ENCODE data around the gene KCNJ6. TPM values are rescaled to one million over a fixed set of nuclear protein-coding genes. Genes with fewer than 3 reads are reported as not detected.

The KCNJ6 gene
- total and polyA plus RNA-seq, 9 of the 15 experiments (the other 6 are each of a cell fraction or from before 2014, with no cell fraction given), result 0.06 to 0.21 (median 0.13) TPM; not detected in 1

DNA sequence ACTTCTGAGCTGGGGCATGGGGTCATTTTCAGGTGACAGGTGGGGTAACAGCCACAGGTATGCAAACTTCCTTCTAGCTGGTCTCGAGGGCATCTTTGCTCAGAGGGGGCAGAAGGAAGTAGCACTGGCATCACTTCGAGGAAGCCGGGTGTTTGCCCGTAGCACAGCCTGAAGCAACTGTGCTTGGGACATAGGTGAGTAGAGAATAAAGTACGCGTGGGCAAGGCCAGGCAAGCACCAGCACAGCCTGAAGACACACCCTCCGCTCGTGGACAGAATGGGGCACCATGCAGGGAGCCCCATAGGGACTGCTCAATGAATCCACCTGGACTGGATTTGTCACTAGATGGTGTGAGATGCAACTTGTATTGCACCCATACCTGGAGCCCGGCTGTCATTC, 167.1 kb downstream of the KCNJ6 start:
- in situ Hi-C loops (cut with MboI), result no loop called here

More for the DNA sequence above, 167.1 kb downstream of the KCNJ6 start:
- Histone ChIP-seq H3K9me1 (ENCODE audit: control insufficient read depth, insufficient read depth, low read length) (no peaks in the 10 kb centered on the region), H3K4me3 (no peak overlapping the region), H3K27ac (ENCODE audit: extremely low read depth, low read depth, low read length) (no peak overlapping the region), H3K4me2 (ENCODE audit: insufficient read depth, low read length) (no peak overlapping the region), H3K27me3 (ENCODE audit: control insufficient read depth in 2 of 2, insufficient read depth in 2 of 2, low read length in 2 of 2) (peaks cover 20 to 37% of the 10 kb centered on the region in 2 experiments; a peak in 4 of 5 replicates), H3K79me2 (ENCODE audit: control insufficient read depth, insufficient read depth, low read length) (no peaks in the 10 kb centered on the region), H3K9me3 (replicated peaks; ENCODE audit: control insufficient read depth, insufficient read depth, low read depth, low read length) (no peaks in the 10 kb centered on the region), H3K9ac (ENCODE audit: insufficient read depth in 1 of 2, low read depth in 2 of 2, low read length in 2 of 2) (no peak overlapping the region), H4K20me1 (replicated peaks; ENCODE audit: control insufficient read depth, insufficient read depth, low read length) (no peaks in the 10 kb centered on the region), H3K36me3 (ENCODE audit: control insufficient read depth, insufficient read depth, low read length) (no peaks in the 10 kb centered on the region), H3K4me1 (replicated peaks in 1 of 2; ENCODE audit: control insufficient read depth in 2 of 2, insufficient read depth in 2 of 2, low read length in 2 of 2) (no peaks in the 10 kb centered on the region), H2AFZ (ENCODE audit: low read depth, low read length) (no peak overlapping the region)
- ATAC-seq (no peak), DNase-seq (ENCODE audit: extremely low read depth in 1 of 4, low spot score in 3 of 4) (no peak), FAIRE-seq (no peak)
- under 1% methylated on average over 9 of the region's 9 CpGs for WGBS (ENCODE audit: insufficient coverage, low coverage, missing lambda C conversion rate)
- POLR2A ChIA-PET, result interaction anchor here (1.0 to 1.5 kb wide), 2 partner anchors 10 kb away, joined by 3 to 7 read pairs; no protein-coding TSS in a partner anchor
- TF ChIP-seq ETV1 (tag; conservative IDR thresholded peaks at IDR 0.05; ENCODE audit: low read depth) (no peak), SOX6 (IDR thresholded peaks at IDR 0.05) (no peak), HDAC1 (IDR thresholded peaks at IDR 0.05) (no peak), ZNF316 (IDR thresholded peaks at IDR 0.05) (no peak), YBX1 (IDR thresholded peaks at IDR 0.05) (no peak), THRAP3 (IDR thresholded peaks at IDR 0.05; ENCODE audit: borderline replicate concordance) (no peak), NR2F6 (CRISPR knock-in tag; IDR thresholded peaks at IDR 0.05) (no peak), POLR2H (tag; IDR thresholded peaks at IDR 0.05; ENCODE audit: low read depth) (no peak), MBD2 (IDR thresholded peaks at IDR 0.05; ENCODE audit: borderline replicate concordance, low read depth) (no peak), ELF1 (tag; IDR thresholded peaks at IDR 0.05) (no peak), ZNF384 (IDR thresholded peaks at IDR 0.05; ENCODE audit: low read depth, low read length) (no peak), NFATC3 (IDR thresholded peaks at IDR 0.05) (no peak), PHF20 (IDR thresholded peaks at IDR 0.05; ENCODE audit: partially characterized antibody) (no peak), NFXL1 (CRISPR knock-in tag; IDR thresholded peaks at IDR 0.05) (no peak)
- TF ChIP-seq, protein P1, sequence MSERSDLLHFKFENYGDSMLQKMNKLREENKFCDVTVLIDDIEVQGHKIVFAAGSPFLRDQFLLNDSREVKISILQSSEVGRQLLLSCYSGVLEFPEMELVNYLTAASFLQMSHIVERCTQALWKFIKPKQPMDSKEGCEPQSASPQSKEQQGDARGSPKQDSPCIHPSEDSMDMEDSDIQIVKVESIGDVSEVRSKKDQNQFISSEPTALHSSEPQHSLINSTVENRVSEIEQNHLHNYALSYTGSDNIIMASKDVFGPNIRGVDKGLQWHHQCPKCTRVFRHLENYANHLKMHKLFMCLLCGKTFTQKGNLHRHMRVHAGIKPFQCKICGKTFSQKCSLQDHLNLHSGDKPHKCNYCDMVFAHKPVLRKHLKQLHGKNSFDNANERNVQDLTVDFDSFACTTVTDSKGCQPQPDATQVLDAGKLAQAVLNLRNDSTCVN (CRISPR knock-in tag; IDR thresholded peaks at IDR 0.05), result no peak
- TF ChIP-seq, protein P2, sequence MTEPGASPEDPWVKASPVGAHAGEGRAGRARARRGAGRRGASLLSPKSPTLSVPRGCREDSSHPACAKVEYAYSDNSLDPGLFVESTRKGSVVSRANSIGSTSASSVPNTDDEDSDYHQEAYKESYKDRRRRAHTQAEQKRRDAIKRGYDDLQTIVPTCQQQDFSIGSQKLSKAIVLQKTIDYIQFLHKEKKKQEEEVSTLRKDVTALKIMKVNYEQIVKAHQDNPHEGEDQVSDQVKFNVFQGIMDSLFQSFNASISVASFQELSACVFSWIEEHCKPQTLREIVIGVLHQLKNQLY (CRISPR knock-in tag; conservative IDR thresholded peaks at IDR 0.05), result no peak
- TF ChIP-seq, protein P3, sequence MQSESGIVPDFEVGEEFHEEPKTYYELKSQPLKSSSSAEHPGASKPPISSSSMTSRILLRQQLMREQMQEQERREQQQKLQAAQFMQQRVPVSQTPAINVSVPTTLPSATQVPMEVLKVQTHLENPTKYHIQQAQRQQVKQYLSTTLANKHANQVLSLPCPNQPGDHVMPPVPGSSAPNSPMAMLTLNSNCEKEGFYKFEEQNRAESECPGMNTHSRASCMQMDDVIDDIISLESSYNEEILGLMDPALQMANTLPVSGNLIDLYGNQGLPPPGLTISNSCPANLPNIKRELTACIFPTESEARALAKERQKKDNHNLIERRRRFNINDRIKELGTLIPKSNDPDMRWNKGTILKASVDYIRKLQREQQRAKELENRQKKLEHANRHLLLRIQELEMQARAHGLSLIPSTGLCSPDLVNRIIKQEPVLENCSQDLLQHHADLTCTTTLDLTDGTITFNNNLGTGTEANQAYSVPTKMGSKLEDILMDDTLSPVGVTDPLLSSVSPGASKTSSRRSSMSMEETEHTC (IDR thresholded peaks at IDR 0.05), result no peak
- intact Hi-C loops (cut with micrococcal nuclease), result no loop called here
- CTCF ChIA-PET (ENCODE audit: low intra/inter-chr PET ratio), result no interaction called here
- BruUV-seq (replicated peaks), result no TSS peak

Measured in K562 (cell line).